Adrenal gland (tissue), 5 donors: ENCODE measurements around the gene SSBP2.

Experiments
- CTCF ChIP-seq, 6 experiments: fragments of 450-650 bp in 4 of 6; fragments of 200-600 bp in 2 of 6; sonication (generic) in 1 of 6; IDR thresholded peaks; 1 replicate in 5 of 6; 2 replicates in 1 of 6; pipeline versions ENCODE4 v1.5.1 to v1.8.0; 2016 to 2021; ENCODE audit warnings: antibody characterized with exemption in 6 of 6, mild to moderate bottlenecking in 2 of 6, moderate library complexity in 1 of 6
- POLR2A ChIP-seq, 2 donors: fragments of 450-650 bp; IDR thresholded peaks; one replicate each; pipeline ENCODE4 v1.6.1; 2017; ENCODE audit warnings: antibody characterized with exemption in 2 of 2, mild to moderate bottlenecking in 2 of 2, moderate library complexity in 1 of 2
- donor health status: DM: no; HTN: no; CAD: no.

DNA sequence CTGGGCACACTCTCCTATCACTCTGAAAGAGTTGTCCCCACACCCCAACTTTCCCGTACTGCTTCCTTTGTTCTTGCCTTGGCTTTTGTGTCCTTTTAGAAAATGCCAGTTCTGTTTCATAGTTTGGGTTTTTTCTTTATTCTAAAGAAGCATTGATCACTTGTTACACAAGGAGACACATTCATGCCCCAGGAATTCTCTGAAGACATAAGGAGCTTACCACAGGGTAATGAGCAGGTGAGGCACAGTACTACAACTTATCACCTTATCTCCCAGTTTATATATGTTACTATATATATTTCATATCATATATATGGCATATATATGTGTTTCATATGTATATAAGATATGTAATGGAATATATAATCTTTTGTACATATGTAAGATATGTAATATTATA, 6.5 kb upstream of the SSBP2 start:
- TF ChIP-seq CTCF (IDR thresholded peaks at IDR 0.05) (no peak), POLR2A (IDR thresholded peaks at IDR 0.05) (no peak)
